ENCODE measurements around the gene NADK2.

Gene NADK2

DNA sequence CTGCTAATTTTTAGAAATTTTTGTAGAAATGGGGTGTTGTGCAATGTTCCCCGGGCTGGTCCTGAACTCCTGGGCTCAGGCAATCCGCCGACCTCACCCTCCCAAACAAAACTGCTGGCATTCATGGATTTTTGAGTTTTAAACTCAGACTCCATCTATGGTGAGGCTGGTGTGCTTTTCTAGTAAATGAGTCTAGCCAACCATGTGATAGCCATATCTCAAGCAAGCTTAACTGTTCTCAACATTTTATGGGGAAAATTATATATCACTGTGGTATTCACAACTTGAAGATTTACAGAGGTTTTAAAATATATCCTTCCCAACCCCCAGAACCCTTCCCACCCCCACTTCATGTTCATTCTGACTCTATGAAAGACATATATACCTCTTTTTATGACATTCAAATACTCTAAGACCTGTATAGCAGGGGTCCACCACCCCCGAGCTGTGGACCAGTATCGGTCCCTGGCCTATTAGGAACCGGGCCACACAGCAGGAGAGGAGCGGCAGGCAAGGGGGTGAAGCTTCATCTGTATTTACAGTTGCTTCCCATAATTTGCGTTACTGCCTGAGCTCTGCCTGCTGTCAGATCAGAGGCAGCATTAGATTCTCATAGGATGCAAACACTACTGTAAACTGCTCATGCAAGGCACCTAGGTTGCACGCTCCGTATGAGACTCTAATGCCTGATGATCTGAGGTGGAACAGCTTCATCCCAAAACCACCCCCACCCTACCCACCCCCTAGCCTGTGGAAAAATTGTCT is 4.5 kb upstream of the NADK2 start:
- no peak for DNase-seq

DNA sequence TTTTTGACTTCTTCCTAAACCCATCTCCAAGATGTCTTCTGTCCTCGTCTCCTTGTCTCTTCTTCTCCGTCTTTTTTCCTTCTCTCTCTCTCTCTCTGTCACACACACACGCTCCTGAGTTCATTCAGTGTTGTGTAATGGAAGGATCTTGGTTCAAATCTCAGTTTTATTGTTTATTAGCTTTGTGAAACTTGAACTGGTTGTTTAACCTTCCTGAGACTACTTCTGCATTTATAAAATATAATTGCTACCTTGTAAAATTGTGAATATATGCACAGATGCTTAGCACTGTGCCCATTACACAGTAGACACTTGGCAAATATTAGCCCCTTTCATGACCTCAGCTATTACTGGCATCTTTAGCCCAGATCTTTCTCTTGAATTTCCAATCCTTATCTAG is 2.4 kb upstream of the NADK2 start:
- DNase-seq, result no peak

DNA sequence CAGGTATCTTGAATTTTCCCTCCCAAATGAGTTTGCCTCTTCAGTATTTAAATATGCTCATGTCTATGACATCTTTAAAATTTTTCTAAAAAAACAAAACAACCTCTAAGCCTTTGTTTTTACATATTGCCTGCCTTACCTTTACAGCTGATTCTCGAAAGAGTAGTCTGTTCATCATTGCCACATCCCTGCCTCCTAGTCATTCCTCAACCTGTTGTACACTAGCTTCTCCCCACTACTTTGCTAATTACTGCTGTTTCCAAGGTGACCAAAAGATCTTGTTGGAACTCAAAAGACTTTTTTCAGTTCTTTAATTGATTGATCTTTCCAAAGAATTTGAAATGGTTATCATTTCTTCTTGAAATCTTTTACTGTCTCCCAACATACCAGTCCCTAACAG is 1.9 kb upstream of the NADK2 start:
- DNase-seq, result no peak

DNA sequence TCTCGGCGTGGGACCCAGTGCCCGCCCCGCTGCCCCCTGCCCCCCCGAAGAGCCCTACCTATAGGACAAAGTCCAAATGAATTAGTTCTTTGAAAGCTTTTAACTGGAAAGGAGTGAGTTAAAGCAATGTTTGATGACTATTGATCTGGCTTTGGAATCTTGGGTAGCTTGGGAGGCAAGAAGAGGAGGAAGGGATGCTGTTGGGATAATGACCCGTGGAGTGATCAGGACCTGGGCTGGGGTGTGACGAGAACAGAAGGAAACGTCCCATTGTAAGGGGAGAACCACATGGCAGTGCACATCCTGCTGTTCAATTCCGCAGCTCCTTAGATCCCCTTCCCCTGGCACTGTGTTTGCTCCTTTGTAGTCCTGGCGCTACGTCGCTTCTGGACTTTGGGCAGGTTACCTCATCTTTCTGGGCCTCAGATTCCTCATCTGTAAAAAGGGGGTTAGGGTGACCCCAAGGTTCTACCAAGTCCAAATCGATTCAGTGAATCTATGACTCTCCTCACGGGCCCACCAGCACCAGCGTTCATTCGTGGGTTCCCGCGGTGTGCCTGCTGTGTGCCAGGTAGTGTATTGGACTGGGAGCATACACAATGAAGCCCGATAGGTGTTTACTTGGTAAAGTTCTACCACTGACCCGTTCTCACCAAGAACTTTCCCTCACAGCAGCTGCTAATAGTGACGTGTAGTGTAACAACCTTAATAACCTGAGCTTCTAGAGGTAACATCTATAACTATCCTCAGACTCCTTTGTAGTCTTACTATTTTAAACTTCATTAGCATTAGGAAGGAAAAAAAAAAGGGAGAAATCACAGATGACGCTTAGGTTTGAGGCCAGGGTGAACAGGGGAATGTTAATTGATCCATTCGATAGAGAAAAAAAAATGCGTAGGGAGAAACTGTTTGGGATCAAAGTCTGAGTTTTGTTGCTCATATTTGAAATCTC is 1.1 kb upstream of the NADK2 start:
- peak in 1 of 2 experiments; percentile 22 for DNase-seq

DNA sequence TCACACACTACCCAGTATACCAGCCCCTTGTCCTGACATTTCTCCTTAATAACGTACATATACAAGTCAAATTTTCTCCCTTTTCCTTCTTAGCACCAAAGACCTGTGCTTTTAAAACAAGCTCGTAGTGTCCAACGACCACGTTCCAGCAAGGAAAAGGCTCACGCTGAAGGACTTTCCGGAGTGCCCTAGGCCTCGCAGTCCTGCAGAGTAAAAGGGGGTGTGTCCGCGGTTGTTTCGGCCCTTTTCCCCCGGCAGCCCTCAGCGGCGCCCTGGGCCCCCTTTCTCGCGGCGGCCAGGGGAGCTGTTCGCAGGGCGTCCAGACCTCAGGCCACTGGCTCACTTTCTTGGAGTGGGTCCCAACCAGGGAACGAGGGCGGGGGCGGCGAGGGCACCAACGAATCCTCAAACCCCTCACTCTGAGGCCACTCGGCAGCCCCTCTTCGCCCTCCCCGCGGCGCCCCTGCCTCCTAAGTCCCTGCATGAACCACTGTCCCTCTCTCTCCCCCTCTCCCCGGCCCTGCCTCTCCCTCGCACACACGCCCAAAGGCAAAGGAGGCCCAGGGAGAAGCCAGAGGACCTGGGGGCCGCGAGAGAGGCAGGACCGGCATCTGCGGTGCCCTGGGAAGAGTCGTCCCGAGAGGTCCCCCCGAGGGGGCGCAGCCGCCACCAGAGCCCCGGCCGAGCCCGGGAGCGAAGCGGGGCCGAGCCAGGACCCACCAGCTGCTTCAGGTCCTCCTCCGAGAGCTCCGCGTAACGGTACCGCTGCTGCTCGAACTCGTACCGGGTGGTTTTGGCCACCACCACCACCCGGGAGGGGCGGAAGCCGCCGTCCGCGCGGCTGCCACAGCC is 720 bp downstream of the NADK2 start:
- DNase-seq, result peak; percentile 54 to 61

DNA sequence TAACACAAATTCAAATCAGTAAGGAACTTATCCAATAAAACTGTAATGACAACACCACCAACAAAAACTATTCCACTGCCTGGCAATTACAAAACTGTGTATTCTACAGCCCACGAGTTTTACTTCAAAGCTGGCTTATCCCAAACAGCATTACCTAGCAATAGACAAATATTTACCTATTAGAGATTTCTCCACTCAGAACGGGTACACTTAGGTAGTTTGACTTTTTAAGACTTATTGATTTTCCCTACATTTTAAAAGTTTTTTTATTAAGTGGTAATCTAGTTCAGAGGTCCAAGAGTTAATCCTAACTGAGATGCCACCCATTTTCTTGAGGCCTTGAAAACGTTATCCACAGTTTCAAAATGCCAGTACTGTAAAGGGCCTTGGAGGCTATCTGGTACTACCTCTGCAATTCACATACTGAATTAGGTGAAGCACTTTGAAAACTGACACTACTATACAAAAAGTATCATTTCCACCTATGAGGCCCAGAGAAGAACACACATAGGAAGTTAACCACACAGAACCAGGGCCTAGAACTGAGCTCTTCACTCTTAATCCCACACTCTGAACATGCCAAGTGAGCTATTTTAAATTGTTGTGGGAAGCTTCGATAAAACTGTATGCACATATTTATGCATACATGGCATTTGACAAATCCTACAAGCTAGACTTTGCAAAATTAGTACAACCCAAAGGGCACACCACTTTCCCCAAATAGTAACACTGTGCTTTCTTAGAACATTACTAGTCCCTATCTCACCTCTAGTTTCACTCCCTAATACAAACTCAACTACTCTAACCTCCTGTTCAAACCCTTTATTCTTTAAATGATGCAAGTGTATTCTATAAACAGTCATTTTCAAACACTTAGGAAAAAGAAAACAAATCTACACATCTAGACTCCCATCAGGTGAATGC is 2.1 kb downstream of the NADK2 start:
- DNase-seq, result no peak

DNA sequence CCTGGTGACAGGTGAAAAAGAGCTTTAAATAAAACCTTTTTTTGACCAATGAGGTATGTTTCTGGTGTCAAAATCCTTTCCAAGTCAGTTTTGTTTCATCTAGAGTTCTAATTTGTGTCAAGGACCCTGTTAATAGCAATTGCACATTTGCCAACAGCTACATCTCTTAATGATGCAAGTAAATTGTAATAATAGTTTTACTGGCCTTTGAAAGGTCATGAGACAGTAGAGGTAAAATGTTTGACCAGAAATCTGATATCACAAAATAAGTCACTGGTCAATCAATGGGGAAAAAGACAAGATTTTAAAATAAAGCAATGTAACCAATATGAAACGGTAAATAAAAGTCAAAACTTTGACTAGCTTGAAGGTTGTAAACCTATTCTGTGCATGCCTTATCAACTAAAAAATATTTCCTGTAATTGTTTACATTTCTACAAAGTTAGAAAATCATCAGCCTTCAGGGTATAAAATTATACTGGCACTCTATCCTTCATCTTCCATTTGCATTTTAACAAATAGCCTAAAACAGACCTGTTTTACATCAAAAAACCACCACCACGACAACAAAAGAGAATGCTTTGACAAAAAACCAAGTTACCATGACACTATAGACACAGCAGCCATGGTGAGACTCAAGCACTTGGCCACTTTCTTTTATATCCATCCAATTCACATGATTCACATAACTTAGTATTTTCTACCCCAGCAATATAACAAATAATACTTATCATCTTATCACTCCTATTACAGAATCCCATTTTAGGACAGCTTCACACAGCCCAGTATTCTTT is 3.0 kb downstream of the NADK2 start:
- no peak for DNase-seq

DNA sequence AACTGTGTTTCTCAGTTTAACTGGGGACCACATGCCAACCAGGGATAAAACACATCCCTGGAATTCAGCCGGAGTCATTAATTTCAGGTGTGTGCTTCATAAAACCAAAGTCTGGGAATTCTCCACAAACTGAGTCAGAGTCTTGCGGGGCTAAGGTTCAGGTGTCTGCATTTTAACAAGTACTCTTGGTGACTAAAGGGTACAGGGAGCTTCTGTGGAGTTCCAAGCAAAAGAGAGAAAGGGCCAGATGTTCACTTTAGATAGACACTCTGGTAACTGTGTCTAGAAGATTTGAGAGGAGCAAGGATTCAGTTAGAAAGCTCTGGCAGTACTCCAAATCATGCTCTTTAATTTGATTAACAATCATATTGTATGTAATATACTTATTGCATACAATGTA is 4.0 kb downstream of the NADK2 start:
- DNase-seq, result no peak

DNA sequence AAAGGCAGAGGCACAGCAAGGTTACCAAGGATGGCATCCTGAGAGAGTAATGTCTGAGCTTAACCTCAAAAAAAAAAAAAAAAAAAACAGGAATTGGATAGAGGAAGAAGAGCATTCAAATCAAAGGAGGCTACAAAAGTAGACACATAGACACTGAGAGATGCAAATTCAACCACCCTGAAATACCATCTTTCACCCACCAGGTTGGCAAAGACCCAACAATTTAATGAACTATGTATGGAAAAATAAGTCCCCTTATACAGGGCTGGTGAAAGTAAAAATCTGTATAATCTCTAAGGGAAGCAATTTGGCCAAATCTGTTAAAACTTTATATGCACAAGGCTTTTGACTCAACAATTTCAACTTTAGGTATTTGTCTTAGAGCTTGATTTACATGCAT is 4.9 kb downstream of the NADK2 start:
- no peak for DNase-seq

DNA sequence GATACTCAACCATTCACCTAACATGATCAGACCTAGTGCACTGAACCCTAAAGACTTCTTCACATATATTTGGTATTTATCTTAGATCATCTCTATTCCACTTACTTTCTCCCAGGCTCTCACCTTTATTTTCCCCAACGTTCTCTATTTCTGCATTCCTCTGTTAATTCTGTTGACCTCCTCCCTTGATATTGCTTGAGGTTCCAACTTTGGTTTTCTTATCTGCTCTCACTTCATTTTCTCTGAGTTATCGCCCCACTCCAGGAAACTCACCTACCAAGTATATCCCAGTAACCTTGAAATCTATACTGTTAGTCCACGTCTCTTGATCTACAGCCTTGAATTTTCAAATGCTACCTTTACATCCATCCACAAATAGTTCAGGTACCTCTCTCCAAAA is 9.2 kb downstream of the NADK2 start:
- no peak for DNase-seq

DNA sequence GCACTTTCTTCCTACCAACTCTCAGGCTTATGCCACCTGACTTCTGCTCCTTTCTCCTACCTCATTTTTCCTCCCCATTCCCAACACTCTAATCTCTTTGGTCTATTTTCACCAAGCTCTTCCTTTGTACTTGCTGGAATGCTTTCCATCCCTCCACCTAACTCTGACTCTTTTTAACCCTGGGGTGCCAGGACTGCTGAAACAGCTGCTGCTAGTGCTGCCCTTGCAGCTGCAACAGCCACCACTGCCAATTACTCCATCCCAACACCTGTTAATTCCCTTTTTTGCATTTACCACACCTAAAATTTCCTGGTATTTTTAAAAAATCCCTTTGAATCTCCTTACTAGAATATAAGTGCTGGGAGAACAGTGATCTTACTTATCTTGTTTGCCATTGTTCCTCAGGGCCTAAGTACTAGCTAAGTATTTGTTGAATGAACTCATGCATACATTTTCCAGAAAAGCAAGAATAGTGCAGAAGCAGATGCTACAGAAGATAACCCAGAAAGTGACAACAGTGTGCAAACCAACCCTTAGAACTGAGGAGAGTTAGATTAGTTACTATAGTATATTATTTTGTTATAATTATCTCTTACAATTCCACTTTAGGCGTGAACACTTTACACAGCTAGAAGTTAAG is 11.5 kb downstream of the NADK2 start:
- no peak for DNase-seq

DNA sequence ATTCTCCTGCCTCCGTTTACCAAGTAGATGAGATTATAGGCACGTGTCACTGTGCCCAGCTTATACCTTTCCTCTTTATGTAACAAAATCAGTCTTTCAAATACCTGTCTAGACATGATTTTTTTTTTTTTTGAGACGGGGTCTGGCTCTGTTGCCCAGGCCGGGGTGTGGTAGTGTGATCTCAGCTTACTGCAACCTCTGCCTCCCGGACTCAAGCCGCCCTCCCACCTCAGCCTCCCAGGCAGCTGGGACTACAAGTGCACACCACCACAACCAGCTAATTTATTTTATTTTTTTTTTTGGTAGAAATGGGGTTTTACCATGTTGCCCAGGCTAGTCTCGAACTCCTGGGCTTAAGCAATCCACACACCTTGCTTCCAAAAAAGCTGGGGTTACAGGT is 13.2 kb downstream of the NADK2 start:
- DNase-seq, result no peak

DNA sequence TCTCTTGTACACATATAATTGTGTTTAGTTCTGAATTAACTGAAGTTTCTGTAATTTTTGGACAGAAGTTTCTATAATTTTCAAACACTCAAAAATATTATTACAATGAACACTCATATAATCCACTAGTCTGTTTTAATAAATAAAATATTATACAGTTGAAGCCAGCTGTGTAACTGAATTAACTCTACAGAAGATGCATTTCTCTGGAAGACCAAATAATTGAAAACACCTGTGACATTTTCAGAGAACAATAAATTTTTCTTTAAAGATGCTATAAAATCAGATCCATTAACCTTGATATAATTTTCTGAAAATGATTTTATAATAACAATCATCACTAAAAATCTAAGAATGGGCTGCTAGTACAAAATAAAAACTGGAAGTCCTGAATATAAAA is 14.7 kb downstream of the NADK2 start:
- no peak for DNase-seq

DNA sequence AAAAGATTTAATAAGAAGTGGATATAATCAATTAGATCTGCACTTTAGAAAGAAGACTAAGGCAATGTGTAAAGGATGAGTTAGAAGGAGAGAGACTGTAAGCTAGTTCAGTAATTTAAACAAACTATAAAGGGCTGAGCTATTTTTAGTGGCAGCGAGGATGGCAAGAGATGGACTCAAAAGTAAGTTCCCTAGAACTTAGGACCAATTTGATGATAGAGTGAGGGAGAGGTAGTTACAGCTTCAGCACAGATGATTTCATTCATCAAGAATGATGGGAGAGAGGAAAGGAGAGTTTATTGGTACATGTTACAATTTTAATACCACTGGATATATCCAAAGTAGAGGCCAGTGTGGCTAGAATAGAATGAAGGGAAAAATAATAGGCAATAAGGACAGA is 19.1 kb downstream of the NADK2 start:
- DNase-seq, result no peak

DNA sequence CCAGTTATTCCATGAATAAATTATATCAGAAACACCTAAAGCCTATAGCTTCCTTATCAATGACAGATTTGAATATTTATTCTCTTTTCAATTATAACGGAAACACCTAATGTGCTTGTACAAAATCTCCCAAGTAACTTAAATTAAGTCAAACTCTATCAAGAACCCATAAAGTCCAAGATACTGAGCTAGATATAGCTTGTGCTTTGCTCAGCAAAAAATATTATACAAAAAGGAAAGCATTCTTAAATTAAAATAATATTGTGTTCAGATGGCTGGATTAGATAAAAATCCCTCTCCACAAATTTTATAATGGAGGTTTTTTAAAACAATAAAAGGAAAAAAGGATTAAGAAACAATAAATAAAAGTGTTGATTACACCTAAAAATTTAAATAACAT is 23.7 kb downstream of the NADK2 start:
- DNase-seq, result no peak

DNA sequence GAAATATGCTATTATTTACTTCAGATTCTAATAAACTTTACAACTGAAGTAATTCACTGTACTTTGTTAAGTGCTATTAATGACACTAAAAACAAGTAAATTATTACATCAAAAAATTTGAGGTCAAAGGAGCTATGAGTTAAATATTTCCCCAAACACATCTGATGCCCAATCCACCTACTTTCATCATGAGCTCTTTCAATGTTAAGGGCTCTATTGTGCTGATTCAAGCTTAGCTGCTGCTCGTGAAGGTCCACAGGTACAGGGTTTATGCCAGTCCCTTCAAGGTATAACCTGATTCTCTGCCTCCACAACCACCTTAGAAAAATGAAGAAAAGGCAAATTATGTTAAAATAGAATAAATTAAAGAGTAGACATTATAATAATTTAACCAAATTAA is 24.2 kb downstream of the NADK2 start:
- DNase-seq, result no peak

DNA sequence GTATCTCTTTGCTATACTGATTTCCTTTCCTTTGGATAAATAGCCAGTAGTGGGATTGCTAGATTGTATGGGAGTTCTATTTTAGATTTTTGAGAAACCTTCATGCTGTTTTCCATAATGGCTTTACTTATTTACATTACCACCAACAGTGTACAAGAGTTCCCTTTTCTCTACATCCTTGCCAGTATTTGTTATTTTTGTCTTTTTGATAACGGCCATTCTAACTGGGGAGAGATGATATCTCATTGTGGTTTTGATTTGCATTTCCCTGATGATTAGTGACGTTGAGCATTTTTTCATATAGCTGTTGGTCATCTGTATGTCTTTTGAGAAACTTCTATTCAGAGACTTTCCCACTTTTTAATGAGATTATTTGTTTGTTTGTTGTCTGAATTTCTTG is 25.8 kb downstream of the NADK2 start:
- no peak for DNase-seq

DNA sequence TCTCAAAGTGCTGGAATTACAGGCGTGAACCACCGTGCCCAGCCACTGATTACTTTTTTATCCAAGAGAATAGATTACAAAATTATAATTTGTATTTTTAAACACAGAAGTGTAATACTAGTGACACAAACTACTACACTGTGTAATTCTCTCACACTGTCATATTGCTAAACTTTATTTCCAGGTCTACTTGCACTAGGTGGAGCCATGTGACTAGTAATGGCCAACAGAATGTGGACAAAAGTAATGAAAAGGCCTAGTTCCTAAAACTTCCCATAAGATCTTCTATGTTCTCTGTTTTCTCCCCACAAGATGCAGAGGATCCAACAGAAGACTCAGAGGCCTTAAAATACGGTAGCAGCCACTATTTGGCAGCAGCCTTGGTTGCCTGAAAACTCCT is 27.3 kb downstream of the NADK2 start:
- DNase-seq, result no peak

DNA sequence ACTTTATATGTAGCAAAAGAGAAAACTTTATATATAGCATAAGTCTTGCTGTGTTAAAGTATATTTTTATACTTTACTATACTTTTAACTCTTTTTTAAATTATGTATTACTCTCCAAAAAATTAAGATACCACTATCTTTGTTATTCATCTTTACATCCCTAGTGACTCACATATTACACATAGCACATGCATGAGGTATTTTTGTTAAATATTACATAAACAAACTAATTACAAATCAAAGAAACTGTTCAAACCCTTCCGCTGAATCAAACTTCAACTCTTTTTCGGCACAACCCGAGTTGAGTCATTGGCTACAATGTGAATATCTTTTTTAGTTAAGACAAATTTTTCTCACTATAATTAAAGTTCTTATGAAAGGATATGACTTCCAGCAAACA is 32.1 kb downstream of the NADK2 start:
- no peak for DNase-seq

DNA sequence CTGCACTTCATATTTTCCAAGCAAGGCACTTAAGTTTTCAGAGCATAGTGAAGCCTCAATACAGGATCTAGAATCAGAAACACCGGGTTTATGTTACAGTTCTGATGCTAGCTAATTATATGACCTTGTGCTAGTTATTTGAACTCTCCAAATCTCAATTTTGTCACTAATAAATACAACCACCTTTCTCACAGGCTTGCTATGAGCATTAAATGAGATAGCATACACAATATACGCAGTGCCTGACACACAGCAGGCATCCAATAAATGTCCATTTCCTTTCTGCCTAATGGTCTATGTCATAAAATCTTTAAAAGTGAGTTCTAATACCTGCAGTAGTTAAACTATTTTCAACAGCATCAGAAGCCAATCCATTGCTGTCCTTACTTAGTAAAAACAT is 32.9 kb downstream of the NADK2 start:
- DNase-seq, result no peak

DNA sequence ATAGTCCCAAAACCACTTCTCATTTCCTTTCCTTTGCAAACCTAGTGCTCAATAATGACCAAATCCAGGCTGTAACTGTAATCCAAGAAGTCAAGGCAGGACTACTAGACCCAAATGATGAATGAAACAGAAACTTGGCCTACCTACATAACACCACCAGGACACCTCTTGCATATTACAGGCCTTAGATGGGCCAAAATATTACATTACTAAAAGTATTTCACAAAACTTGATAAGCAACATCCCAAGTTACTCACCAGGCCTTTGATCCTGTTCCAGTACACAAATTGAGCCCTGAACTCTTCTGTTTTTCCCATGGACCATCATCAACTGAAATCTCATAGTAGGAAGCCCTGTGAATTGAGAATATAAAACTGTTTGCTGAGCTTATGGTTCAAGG is 34.8 kb downstream of the NADK2 start:
- no peak for DNase-seq
